ENCODE measurements around the gene MICOS13.

Gene MICOS13

DNA sequence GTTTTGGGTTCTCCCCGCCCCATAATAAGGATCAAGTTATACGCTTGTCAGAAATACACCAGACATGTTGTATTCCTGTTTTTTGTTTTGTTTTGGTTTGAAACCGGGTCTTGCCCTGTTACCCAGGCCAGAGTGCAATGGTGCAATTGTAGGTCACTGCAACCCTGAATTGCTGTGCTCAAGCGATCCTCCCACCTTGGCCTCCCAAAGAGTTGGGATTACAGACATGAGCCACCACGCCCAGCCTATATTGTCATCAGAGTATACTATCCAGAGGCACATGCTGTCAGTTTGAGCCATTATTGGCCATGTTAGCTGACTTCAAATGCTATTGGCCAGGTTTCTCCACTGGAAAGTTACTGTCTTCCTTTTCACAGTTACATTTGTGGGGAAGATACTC is 47.7 kb downstream of the MICOS13 start:
- H3K4me3 Mint-ChIP-seq, result peak overlapping the region; percentile 3

DNA sequence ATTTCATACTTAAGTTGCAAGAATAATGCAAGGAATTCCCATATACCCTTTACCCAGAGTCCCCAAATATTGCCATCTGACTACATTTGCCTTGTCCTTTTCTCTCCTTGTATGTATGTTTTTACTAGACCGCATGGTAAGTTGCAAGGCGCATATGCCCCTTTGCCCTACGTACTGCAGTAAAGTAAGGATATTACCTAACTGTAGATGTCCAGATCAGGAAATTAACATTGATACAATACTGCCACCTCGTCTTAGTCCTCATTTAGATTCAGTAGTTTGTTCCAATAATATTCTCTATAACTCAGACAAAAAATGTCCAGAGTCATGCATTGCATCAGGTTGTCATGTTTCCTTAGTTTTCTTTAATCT is 48.1 kb downstream of the MICOS13 start:
- Mint-ChIP-seq H3K27ac (peak overlapping the region; percentile 3), H3K4me3 (no peak overlapping the region), H3K27me3 (no peaks in the 10 kb centered on the region)

More for the DNA sequence above, 47.7 kb downstream of the MICOS13 start:
- H3K27ac Mint-ChIP-seq, result no peak overlapping the region
- H3K4me1 Mint-ChIP-seq, result peaks cover 76% of the 10 kb centered on the region
- peaks cover 8% of the 10 kb centered on the region for H3K36me3 Mint-ChIP-seq
- H3K27me3 Mint-ChIP-seq, result no peaks in the 10 kb centered on the region
- no peaks in the 10 kb centered on the region for H3K9me3 Mint-ChIP-seq

DNA sequence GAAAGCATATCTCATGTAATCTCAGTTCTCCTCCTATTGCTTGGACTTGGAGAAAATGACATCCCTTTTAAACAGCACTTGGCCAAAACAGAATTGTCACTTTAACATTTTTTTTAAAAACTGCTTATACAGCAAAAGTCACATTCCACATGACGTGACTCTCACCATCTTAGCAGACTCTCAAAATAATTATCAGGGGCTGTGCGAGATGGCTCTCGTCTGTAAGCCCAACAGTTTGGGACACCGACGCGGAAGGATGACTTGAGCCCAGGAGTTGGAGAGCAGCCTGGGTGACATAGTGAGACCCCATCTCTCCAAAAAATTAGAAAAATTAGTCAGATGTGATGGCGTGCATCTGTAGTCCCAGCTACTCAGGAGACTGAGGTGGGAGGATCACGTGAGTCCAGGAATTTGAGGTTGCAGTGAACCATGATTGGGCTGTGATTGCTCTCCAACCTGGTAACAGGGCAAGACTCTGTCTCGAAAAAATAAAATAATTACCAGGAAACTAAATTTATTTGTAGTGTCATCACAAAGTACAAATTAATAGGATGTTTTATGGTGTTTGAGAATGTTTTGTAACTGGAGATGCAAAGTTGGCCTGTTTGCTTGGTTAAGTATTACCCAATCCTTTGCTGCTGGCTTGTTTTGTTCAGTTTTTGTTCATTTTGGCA is 48.6 kb downstream of the MICOS13 start:
- Mint-ChIP-seq H3K27ac (peak overlapping the region; percentile 3), H3K4me1 (peaks cover 83% of the 10 kb centered on the region), H3K4me3 (peak overlapping the region; percentile 67), H3K27me3 (no peaks in the 10 kb centered on the region), H3K9me3 (no peaks in the 10 kb centered on the region), H3K36me3 (peaks cover 11% of the 10 kb centered on the region)

More for the DNA sequence above, 48.1 kb downstream of the MICOS13 start:
- Mint-ChIP-seq H3K9me3 (no peaks in the 10 kb centered on the region), H3K36me3 (peaks cover 11% of the 10 kb centered on the region), H3K4me1 (peaks cover 80% of the 10 kb centered on the region)

DNA sequence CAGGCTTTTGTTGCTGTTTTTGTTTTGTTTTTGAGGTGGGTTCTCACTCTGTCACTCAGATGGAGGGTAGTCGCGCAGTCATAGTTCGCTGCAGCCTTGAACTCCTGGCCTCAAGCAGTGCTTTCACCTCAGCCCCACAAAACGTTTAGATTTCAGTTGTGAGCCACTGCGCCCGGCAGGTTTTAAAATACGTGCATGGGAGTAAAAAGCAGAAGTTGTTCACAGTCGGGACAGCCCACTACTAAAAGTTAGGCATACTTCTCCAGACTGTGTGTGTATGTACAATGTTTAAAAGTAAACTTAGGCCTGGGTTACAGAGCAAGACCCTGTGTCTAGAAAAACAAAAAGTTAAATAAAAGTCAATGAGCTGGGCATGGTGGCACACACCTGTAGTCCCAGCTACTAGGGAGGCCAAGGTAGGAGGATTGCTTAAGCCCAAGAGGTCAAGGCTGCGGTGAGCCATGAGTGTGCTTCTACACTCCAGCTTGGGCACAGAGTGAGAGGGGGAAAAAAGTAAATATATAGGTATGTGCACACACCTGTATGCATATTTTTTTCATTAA is 51.3 kb downstream of the MICOS13 start:
- H3K4me3 Mint-ChIP-seq, result peak overlapping the region; percentile 58
- peaks cover 25% of the 10 kb centered on the region for H3K36me3 Mint-ChIP-seq
- no peaks in the 10 kb centered on the region for H3K27me3 Mint-ChIP-seq
- peak overlapping the region; percentile 4 for H3K27ac Mint-ChIP-seq
- no peaks in the 10 kb centered on the region for H3K9me3 Mint-ChIP-seq
- peaks cover 85% of the 10 kb centered on the region for H3K4me1 Mint-ChIP-seq

DNA sequence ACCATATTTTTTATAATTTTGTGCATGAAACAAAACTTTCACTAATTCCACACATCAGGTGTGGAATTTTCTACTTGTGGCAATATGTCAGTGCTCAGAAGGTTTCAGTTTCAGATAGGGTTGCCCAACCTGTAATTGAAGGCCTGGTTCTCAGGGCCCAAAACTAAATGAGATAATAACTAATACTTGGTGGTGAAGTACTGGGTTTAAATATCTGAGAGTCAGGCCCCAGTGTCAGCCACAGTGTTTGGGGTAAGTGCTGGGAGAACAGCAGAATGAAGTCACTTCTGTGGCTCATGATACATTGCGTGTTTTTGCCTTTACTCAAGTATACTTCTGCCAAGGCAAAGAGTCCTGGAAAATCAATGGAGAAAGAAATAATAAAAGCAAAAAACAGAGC is 51.9 kb downstream of the MICOS13 start:
- no peaks in the 10 kb centered on the region for H3K9me3 Mint-ChIP-seq
- H3K4me1 Mint-ChIP-seq, result peaks cover 81% of the 10 kb centered on the region
- no peaks in the 10 kb centered on the region for H3K27me3 Mint-ChIP-seq
- H3K36me3 Mint-ChIP-seq, result peaks cover 25% of the 10 kb centered on the region
- H3K4me3 Mint-ChIP-seq, result peak overlapping the region; percentile 58
- H3K27ac Mint-ChIP-seq, result no peak overlapping the region
